ENCODE results near the gene JPH2.

DNA sequence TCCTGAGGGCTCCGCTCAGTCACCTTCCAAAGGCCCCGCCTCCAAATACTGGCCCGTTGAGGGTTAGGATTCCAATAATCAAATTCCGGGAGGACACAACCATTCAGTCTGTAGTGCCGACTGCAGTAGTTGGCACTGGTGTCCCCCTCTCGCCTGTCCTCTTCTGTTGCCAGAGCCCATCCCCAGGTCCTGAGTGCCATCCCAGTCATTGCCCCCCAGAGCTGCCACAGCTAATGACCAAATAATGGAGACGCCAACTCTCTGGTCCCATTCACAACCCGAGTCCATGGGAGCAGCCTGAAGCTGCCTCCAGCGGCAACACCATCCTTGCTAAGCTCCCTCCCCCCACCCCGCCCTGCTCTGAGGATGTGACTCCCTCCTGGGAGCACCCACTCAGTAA, 115.9 kb downstream of the JPH2 start:
- no peak for TF ChIP-seq CTCF (conservative IDR thresholded peaks at IDR 0.05)
- no peak for TF ChIP-seq ZFX (IDR thresholded peaks at IDR 0.05)

Measured in C4-2B (cell line).